ENCODE measurements around the gene ENAH.

Gene ENAH

DNA sequence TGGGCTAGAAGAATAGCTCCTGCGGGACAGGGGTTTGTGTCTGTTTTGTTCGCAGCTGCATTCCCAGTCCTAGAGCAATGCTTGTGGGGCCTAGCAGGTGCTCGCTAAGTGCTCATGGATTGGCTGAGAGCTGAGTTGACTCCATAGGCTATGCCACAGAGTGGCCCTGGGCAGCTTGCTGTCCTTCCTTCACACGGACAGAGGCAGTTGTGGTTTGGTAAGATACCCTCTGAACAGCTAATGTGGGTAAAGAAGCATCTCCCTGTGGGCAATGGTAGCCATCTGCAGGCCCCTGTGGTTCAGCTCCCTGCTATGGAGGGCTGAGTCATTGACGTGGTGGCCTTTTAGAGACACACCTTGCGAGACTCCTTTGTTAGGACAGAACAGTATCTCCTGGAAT is 201.6 kb downstream of the ENAH start:
- Histone ChIP-seq H3K4me3 (no peak overlapping the region), H3K27ac (peak overlapping the region in 1 of 21 experiments; percentile 27)

DNA sequence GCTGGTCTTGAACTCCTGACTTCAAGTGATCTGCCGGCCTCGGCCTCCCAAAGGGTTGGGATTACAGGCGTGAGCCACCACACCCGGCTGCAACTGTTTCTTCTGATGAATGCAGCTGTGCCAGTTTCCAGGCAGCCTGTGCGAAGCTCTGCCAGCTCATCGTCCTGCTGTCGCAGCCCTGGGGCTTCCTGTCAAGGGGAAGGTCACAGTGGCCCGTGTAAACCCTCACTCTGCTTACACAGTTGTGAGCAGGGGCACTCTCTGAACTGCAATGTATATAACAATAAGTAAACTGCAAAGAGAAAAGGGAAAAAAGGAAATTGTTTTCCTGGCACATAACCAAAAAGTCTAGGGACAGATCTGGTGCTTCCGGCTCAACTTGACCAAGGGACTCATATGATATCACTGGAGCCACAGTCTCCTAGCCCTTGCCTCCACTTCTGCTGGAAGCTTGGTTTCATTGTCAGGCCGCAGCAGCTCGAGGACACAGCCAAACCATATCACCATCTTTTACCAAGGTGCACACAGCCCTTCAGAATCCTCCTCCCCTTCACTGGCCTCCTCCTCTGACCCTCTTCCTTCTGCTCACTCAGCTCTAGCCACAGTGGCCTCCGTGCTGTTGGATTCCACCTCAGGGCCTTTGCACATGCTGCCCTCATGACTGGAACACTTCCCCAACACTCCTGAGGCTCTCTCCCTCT is 202.3 kb downstream of the ENAH start:
- Histone ChIP-seq H3K27ac (peak overlapping the region in 4 of 21 experiments; percentile 0 to 27 (median 8)), H3K4me3 (no peak overlapping the region)

DNA sequence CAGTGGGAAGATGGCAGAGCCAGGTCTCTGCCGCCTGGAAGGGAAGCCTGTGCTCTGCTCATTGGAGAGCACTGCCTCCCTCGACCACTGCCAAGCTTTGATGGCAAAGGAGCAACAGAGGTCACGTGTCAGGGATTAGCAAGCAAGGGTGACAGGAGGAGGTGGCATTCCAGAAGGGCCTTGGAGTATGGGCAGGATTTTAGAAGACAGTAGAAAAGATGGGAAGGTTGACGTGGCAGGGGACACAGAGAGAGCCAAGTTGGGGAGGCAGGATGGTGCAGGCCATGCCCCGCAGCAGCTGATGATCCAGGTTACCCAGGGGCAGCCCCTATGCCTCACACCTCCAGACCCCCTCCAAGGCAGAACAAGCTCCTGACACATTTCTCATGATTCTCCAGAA is 203.1 kb downstream of the ENAH start:
- H3K4me3 ChIP-seq: no peak overlapping the region
- H3K27ac ChIP-seq: peak overlapping the region in 2 of 21 experiments; percentile 7 to 9

DNA sequence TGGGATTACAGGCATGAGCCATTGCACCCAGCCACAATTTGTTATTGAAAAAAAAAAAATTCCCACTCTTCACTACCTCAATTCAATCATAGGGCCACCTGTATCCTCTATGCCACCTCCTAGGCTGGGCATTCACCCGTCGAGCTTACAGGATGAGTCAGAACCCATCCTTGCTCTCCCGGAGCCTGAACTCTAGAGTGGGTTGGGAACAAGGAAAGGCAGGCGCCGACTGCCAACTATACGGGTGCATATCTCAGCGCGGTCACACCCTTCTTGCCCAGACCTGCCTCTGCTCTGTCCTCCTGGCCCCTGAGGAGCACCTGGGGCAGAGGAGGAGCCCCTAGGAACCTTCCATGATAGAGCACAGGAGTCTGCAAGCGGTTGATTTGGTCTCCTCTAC is 203.7 kb downstream of the ENAH start:
- Histone ChIP-seq H3K27ac (peak overlapping the region in 1 of 21 experiments; percentile 9), H3K4me3 (no peak overlapping the region)

DNA sequence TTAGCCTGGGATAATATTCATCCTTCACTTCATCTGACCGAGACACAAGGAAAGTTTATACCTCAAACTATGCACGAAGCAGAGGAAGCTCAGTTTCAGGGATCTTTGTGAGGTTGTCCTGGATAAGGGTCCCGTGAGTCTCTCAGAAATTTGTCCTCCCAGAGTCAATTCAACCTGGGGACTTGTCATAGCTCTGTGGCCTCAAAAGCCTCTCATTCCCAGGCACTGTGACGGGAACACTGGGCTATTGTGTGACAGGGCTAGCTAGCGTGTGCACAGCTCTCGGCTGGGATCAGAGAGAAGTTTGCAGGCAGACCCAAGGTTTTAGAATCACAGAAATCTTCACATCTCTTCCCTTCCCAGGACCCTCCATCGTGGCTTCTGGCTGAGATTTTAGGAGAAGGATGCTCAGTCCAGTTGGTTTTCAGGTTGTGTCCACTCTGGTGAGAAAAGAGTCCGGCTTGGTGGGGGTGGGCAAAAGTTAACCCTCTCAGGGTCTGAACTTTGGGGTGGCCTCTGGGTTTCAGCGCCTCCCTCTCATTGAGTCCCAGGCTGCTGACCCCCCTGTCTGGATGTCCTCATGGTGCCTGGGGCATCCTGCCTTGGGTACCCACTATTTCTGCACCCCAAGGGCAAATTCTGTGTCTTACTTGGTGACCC is 204.6 kb downstream of the ENAH start:
- Histone ChIP-seq H3K4me3 (no peak overlapping the region), H3K27ac (peak overlapping the region in 6 of 21 experiments; percentile 11 to 58 (median 32))

DNA sequence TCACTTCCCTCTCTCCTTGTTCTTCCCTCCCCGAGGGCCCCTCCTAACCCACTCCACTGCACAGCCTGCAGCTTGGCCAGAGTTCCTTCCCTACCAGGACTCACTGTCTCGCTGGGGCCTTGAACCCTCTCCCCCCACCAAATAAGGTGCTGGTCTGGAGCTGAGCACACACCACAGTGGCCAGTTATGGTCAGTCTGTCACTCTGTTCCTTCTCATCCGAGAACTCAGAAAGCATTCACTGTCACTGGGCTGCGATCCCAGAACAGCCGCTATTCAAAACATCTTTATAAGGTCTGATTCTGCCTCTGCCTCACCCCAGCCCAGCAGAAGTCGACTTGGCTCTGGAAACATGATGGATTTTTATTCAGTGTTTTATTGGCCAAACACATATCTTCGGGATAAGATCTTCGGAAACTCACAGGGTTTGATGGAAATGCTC is 205.3 kb downstream of the ENAH start:
- H3K27ac ChIP-seq: peak overlapping the region in 5 of 21 experiments; percentile 7 to 80 (median 53)

DNA sequence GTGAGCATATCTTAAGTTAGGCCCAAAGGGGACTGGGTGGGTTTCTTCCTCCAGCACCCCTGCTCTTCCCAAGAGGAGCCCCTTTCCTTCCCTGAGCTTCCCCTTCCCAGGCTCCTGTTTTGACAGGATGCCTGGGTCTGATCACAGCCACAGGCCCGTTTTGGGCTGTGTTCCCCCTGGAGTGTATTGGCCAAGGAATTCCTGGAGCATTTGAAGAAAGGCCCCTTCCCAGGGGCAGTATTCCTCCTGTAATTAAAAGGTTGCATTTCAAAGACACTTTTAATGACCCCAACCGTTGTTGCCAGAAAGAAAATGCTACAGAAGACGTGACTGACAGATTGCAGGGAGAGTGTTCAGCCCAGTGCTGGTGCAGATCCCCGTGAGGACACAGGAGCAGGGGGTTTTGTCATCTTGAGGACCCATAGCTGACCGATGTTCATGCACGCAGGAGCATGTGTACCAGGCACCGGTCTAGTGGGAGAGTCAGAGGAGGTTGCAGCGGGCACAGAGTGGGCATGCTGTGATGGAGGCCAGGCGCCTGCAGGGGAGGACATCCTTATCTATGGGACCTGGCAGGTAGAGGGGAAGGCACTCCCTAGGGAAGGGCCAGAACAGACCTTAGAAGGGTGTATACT is 205.8 kb downstream of the ENAH start:
- no peak overlapping the region for H3K4me3 ChIP-seq
- peak overlapping the region in 17 of 21 experiments; percentile 1 to 85 (median 69) for H3K27ac ChIP-seq

More for the DNA sequence above, 205.3 kb downstream of the ENAH start:
- H3K4me3 ChIP-seq: no peak overlapping the region

DNA sequence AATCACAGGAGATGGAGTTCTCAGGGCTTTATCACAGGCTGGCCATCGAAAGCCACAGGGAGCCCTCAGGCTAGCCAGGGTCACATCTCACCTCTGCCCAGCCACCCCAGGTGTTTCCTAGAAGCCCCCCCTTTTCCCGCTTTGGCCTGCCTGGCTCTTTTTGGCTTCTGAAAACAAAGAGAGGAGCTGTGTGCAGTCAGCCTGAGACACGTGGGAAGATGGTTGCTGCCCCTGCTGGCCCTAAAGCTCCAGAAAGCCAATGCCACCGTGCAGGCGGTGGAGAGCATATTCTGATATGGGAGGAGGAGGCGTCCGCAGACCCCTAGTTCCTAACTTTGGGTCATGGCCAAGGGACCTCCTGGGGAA is 206.3 kb downstream of the ENAH start:
- Histone ChIP-seq H3K4me3 (no peak overlapping the region), H3K27ac (peak overlapping the region in 18 of 21 experiments; percentile 1 to 85 (median 69))

DNA sequence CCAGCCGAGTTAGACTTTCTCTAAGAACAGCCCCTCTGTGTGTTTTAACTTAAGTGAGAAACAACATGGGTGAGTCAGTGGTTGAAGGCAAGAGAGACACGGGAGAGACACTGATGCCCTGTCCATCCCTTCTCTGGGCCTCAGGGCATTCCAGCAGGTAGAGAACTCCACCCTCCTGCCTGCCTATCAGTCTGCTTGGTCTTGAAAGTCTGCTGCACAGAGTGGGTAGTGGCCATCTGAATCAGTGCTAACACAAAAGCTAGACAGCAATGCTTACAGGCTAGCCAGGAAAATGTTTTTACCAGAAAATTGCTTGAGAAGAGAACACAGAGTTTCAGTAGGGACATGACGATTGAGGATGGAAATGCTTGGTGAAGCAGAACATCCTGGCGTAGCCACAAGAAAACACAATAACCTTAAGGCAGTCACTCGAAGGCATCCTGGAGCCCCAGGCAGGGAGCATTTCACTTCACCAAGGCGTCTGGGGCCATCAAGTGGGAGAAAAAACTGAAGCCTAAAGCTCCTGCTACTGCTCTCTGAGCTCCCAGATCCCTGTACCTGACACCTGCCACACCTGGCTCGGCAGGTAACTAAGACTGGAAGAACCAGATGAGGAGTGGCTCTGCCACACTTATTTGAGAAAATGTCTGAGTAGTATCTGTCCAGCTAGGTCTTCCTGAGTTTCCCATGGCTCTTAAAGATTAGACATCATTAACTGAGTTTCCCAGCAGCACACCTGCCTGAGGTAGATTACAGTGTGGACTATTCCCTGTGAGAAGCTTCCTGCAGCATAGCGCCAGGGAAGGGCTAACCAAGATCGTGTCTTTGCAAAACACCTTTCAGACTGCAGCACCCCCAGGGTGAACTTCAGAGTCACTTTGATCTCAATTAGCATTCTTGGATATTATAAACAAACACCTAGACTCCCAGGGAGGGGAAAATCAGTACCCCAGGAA is 207.0 kb downstream of the ENAH start:
- Histone ChIP-seq H3K27ac (peak overlapping the region in 20 of 21 experiments; percentile 0 to 85 (median 69)), H3K4me3 (no peak overlapping the region)

DNA sequence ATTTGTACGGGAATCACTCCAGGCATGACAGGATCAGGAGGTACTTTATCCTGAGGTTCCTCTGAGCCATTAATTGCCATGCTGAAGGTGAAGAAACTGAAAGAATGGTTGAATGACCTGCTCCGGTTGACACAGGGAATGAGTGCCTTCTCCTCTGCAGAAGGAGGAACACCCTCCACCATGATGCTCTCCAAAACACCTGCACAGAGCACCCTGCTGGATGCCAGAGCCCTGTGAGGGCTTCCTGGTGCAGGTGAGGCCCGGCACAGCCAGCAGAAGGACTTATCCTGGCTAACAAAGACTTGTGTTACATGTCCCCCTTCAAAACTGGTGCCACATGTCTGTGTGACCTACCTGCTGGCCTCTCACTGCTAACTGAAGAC is 210.8 kb downstream of the ENAH start:
- Histone ChIP-seq H3K27ac (peak overlapping the region in 1 of 21 experiments; percentile 32), H3K4me3 (no peak overlapping the region)

DNA sequence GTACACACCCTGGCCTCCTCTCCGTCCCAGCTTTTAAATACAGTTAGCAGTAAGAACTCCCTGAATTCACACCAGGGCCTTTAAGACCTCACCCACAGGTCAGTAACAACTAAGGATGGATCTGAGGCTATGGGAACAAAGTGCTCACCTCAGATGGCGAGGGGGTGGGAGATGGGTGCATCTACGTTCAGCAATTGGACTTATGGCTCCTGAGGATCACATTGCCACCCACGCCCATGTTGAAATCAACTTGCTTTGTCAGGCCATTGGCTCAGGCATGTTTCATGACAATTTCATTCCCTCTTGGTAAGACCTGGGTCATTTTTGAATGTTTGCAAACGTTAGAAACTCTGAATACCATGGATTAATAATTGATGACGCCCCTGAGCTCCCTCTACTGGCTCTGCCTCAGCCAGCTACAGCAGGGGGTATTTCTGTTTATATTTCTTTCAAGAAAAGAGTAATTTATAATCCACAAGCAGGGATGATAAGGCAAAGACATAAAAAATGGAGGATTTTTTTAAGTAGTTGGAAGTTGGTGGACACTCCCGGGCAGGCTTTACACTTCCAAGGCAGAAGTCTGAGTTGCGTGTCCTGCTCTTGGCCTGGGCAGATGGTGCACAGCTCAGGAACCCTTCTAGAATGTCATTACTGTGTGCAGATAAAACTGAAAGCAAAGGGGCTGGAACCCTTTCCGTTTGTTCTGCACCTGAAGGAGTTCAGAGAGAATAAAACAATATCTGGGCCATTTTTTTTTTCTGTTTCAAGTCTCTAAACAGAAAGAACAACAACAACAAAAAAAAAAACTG is 211.4 kb downstream of the ENAH start:
- H3K27ac ChIP-seq: peak overlapping the region in 1 of 21 experiments; percentile 32
- no peak overlapping the region for H3K4me3 ChIP-seq

DNA sequence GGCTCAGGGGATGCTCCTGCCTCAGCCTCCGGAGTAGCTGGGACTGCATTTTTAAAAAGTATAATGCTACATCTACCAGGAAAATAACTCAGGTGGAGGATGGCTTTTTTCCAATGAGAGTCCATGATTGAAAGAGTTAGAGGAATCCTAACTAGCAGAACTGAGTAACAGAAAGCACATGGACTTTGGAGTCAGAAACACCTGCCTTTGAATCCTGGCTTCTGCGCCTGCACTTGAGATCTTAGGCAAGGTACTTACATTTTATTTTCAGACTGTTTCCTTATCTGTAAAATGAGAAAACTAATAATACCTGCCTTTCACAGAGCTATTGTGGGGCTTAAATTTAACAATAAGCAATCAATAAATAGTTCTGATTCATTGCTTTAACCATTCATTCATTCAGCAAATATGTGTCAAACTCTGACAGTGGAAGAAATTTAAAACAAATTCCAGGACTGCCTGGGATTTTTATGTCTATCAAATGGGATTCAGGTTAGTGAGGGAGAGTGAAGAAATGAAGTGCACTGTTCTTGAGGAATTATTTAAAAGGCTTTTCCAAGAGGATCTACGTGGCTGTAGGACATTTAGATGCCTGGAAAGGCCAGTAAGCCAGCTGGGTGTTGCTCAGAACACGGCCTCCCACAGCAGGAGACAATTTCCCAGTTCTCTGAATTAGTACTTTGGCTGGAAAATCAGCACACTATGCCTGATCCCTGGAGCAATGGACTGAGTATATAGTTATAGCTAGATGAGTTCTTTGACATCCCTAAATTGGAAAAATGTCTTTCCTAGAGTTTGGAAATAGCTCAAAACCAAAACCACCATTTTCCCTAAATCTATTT is 212.3 kb downstream of the ENAH start:
- Histone ChIP-seq H3K27ac (no peak overlapping the region), H3K4me3 (no peak overlapping the region)

DNA sequence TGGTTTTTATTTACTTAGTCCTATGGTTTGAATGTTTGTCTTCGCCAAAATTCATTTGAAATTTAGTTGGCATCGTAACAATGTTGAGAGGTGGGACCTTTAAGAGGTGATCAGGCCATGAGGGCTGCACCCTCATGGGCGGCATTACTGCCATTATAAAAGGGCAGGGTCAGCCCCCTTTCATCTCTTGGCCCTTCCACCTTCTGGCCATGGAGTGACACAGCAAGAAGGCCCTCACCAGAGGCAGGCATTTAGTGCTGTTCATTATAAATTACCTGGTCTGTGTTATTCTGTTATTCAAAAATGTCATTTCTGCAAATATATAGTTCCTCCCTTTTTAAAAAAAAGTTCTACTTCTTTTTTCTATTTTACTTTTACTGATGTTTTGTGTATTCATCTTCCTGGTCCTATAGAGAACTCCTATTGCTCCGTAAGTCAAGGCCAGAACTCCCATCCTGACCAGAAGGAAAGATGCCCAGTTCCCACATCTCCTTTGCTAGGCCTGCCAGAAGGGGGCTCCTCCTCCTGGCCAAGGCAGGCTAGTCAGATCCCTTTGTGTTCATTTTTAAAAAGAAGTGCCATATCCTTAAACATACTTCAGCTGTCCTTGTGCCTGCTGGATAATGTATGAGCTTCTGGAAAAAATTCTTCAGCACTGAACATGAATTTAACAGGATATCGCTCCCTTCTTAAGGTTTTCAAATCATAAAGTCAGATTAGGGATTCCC is 215.0 kb downstream of the ENAH start:
- Histone ChIP-seq H3K4me3 (no peak overlapping the region), H3K27ac (no peak overlapping the region)
